ENCODE results near the gene DELE1. TPM values are rescaled to one million over a fixed set of nuclear protein-coding genes. Genes with fewer than 3 reads are reported as not detected.

Gene DELE1
- total RNA-seq: 32.8 and 52.9 TPM in 2 replicates

DNA sequence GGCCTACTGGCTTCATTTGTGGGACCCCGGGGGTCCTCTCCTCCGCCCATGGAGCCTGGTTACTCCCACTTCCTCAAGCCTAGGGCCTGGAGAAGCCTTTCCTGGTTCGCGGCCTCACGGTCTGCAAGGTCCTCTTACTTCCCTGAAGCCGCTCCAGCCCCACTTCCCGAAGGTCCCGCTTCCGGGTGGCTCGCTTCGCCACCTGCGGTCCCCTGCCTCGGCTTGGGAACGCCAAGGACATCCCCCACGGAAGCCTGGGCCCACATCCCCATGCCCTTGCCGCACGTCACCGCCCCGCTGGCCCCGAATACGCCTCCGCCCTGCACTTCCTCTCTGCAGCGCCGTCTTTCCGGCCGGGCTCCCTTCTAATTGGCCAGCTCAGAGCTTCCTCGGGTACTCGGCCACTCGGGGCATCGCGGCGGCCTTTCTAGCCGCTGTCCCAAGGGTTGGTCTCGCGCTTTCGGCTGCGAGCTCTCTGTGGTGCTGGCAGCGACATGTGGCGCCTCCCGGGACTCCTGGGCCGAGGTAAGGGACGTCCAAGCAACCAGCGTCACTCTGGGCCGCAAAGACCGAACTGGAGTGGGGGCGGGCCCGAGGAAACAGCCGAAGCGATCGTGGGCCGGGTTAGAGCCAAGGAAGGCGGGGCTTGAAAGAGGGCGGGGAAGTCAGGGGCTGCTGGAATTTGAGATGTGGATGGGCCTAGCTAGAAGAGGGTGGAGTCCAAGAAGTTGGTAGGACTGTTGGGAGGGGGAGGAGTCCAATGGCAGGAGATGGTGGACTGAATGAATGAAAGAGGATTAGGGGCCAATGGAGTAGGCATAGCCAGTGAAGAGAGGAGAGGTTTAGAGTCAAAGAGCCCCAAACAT lies at the start of gene DELE1:
TSS of gene DELE1 (plus strand) at position 424 of the 866 bp plus-strand sequence. CDS start at position 495, 71 bp downstream.
- DNase-seq (ENCODE audit: low read depth): peak; percentile 90

DNA sequence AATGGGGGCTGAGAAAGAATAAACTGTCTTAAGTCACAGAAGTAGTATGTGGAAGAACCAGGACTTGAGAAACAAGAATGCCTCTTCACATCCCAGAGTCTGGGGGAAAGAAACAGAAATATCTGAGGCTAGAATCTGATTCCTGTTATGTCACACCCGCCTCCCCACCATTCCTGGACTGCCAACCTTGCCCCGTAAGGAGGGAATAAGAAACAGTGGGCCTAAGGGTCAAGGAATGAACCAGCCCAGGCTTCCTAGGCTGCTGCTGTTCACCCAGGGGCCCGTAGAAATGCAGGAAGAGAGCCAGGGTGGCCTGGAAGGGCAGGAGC lies 49.8 kb upstream of the DELE1 start:
- DNase-seq (ENCODE audit: low read depth): no peak

DNA sequence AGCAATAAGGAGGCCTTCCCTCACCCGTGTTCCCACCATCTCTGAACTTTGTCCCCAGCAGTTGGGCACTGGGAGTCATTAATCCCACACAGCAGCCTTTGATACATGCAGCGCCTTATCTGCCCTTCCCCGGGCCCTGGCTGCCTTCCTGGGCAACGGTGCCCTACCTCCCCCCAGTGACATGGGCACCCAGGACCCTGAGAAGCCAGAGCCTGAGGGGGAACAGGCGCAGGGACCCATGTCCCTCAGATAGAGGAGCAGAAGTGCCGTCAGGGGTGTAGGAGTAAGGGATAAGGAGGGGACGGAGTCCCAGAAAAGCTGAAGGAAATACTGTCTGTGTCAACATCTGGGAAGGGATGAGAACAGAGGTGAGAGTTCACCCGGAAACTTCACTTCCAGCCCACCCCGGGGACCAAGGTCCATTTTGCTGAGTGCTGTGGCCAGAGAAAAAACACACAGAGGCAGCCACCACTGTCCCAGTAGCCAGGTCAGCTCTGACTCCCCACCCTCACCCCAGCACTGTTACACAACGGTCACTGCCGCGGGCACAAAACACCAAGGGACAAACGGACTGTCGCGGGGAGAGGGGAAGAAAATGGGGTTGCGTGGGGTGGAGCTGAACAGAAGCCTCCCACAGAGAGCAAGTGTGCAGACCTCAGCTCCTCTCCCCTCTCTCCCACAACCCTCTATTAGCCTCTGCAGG lies 49.3 kb upstream of the DELE1 start:
- DNase-seq (ENCODE audit: low read depth): no peak

DNA sequence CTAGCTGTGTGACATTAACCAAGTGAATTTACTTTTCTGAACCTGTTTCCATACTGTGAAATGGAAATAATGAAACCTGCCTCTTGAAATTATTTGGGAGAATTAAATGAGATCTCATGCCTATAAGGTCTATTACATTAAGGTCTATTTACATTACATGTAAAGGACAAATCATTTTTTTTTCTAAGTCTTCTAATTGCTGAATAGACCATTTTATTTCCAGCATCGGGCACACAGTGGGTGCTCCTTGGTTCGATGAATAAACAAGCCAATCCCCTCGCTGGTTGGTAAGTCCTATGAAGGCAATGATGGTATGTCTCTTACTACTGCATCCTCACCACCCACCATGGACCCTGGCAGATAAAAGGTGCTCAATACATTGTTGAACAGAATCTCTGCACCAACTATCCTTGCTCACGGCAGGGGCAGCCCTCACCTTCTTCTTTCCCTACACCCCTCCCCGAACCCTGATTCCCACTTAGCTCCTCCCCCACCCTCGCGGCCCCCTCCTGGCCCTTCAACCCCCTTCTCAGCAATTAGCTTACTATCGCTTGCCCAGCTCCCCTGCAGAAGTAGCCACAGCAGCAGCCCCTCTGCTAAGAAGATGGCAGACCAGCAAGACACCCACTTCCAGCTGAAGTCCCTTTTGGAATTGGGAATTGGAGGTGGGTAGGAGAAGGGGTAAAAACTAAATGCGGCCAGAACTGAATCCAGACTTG lies 48.5 kb upstream of the DELE1 start:
- no peak for DNase-seq (ENCODE audit: low read depth)

DNA sequence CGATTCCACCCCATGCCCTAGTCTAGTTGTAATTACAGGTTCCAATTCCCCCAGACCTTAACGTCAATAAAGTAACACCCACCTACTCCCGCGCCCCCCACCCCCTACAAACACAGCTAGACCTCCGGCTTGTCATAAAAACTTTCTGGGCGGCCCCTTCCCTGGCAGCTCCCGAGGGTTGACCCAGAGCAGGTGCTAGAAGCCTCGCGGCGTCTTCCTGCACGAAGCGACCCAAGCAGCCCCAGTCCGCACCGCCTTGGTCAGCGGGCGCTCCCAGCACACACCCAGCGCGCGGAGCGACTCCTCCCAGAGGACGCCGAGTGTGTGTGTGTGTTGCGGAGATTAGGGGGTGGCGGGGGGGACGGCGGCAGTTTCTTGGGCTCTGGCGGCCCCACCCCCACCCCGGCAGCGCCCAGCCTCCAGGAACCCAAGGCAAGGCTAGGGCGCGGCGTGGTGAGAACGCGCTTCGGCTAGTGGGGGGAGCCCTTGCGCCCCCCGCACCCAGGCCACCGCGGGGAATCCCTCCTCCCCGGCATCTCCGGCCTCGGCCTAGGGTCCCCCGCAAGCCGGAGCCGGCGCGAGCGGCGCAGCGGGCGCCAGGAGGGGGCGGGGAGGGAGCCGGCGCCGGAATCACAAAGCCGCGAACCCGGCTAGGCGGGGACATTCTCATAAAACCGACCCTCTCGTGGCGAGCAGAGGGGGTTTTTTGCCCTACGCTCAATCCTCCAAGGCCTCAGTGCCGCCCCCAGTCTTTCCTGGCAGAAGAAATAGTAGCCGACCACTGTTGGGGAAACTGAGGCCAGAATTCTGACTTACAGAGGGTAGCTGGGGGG lies 47.7 kb upstream of the DELE1 start:
- DNase-seq (ENCODE audit: low read depth): no peak

DNA sequence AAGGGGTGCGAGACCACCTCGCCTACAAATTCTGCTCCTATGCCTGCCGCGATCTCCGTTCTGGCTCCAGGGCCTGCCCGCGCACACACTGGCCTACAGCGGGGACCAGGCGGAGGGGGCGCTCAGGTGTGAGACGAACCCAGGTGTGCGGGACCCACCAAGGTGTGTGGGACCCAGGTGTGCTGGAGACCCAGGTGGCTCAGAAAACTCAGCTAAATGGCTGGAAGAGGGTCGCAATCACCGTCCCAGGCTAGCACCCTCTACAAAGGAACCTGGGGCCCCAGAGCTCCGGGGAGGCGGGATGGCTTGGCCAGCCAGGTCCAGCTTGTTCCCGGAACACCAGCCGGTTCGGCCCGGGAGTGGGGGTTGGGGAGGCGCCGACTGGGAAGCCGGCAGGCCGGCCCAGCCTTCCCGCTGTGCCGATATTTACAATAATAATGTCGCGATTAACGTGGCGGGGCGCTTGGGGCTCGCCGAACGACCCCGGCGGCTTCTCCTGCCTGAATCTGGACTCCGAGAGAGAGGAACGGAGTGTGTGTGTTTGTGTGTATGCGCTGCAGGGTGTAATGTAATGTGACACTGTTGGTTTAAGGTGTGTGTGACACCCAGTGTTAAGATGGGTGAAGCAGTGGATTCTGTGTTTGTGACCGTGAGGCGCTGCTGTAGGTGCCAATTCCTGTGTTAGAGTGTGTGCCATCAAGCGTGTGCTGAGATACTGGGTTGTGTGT lies 46.9 kb upstream of the DELE1 start:
- no peak for DNase-seq (ENCODE audit: low read depth)

GRCh38 chr5:141877356-141878185 lies 46.1 kb upstream of the DELE1 start:
- DNase-seq (ENCODE audit: low read depth): no peak

DNA sequence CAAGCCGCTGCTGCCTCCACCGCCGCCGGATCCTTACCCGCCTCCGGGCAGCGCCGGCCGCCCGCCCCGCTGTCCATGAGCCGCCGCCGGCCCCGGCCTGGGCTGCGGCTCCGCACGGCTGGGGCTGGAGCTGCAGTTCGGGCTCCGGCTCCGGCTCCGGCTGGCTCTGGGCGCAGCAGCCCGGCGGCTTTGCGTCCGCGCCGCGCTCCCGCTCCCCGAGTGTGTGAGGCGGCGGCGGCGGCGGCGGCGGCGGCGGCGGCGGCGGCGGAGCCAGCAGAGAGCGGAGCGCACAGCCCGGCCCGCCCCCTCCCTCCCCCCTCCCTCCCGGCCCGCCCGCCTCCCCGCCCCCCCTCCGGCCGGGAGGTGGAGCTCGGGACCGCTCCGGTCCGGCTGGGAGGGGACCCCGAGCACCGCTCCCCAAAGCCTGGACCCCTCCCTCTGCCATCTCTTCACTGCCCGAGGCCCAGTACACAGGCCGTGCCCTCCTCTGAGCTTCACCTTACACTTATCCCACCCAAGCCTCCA lies 45.4 kb upstream of the DELE1 start, which contains the start of gene PCDH1:
TSS of gene PCDH1 (minus strand) at position 225 of the 525 bp plus-strand sequence. CDS start at position 77, 148 bp downstream.
- DNase-seq (ENCODE audit: low read depth): no peak

DNA sequence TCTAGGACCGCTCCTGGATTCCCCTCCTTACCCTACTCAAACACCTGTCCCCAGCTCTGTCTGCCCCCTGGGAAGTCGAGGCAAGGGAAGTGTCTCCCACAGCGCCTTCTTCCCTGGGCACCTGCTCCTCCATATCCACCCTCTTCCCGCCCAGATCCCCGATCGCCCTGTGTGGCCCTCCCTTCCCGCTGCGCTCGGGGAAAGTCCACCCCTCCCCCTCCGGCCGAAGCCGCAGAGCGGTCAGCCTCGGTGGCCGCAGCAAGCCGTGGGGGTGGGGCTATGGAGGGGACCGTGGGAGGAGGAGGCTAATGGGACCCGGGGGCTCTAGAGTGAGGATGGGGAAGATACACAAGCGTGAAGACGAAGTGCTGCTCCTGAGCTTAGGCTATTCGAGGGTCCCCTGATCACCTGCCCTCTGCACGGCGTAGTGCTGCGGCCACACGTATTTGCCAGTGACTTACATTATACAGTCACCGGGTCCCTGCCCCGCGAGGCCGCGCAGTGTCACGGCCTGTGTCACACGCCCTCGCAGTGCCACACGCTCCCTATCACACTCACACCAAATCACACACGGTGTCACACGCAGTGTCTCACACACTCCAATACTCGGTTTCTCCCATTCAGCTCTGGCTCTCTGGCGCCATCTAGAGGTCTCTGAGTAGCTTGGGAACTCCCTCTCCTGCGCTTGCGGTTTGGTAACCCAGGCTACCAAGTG lies 44.8 kb upstream of the DELE1 start:
- peak; percentile 89 for DNase-seq (ENCODE audit: low read depth)

DNA sequence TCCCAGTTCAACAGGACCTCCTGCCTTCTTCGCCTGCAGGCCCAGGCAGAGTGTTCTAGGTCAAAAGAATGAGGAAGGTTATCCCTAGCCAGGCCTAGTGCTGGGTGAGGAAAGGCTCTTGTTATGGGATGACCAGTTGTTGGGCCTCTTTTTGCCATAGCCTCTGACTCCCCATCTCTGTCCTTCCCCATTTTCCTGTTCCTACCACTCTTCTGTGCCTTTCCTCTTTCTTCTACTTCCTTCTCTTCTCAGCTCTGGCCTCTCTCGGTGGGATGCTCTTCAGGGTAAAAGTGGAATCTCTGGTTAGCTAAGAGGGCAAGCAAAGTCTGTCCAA lies 44.3 kb upstream of the DELE1 start:
- DNase-seq (ENCODE audit: low read depth): no peak

DNA sequence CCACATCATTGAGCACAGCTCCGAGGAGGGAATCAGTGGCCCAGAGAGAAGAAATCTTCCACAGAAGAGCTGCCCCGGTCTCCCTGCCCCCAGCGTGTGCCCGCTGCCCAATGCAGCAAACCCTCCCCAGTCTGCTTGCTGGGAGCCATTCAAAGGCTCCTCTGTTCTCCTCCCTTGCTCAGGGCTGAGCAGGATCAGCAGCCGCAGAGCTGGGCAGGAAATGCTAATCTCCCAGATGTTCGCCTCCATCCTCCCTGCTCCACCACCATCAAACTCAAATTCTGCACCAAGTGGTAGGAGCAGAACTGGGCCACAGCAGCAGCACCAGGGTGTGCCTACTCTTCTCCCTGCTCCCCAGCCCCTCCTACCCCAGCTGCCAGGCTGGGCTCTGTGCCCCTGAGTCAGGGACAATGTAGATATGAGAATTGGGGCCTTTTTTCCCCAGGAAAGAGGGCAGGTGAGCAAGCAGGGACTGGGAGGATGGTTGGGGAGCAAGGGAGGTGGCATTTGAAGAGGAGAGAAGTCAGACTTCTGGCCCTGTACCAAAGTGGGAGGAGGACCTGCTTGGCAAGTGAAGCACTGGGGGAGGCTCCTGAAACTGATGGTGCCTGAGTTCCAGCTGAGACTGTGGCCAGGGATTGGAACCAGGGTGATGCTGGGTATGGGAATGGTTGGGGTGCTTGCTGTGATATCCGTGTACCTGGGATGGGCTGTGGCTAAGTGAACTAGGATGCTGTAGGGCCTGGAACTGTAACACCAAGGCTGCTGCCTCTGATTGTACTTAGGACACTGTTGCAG lies 43.5 kb upstream of the DELE1 start:
- no peak for DNase-seq (ENCODE audit: low read depth)

GRCh38 chr5:141880961-141881801 lies 42.5 kb upstream of the DELE1 start:
- no peak for DNase-seq (ENCODE audit: low read depth)

DNA sequence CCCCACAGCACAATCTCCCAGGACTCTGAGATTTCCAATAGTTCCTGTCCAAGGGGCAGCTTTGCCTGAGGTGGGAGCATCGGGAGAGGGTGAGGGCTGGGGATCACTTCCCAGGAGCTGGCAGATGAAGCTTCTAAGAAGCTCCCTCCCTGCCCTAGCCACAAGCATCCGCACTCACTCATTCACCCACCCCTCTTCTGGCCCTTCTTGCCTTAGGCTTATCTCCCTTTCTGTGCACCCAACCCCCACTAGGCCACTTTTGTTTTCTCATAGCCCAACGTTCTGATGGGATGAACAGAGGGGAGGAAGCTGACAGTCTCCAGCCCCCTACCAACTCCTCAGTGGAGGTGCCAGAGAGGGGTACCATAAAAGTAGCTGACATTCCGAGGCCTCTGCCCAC lies 41.8 kb upstream of the DELE1 start:
- no peak for DNase-seq (ENCODE audit: low read depth)

- DNase-seq (ENCODE audit: low read depth): no peak
Observed at GRCh38 chr5:141882594-141883183, 41.0 kb upstream of the DELE1 start.

DNA sequence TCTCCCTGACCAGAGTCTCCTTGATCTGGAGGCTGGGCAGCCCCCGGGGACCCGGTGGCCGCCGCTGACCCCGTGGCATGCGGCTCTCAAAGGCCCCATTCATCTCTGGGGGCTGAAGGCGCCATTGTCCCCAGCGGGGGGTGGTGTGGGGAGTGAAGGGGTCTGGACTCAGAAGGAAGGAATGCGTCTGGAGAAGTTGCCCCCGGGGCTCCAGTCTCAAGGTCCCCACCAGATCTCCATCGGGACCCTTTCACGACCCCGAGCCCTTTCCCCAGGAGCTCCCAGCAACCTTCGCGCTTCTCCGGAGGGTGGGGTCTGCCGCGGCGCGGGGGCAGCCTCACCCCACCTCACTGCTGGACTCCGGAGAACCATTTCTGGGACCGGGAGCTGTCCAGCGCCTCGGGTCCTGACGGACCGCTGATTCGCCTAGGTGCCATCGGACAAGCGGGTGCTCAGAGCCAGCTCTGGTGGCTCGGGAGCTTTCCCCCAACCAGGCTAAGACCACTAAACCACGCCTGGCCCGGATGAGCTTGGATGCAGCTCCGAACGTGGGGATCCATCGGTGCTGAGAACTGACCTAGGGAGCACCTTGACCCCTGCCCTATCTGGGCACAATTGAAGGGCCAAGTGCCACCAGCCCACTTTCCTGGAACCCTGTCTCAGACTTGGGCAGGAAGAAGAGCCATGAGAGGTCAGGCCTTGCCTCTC lies 40.3 kb upstream of the DELE1 start:
- DNase-seq (ENCODE audit: low read depth): no peak

DNA sequence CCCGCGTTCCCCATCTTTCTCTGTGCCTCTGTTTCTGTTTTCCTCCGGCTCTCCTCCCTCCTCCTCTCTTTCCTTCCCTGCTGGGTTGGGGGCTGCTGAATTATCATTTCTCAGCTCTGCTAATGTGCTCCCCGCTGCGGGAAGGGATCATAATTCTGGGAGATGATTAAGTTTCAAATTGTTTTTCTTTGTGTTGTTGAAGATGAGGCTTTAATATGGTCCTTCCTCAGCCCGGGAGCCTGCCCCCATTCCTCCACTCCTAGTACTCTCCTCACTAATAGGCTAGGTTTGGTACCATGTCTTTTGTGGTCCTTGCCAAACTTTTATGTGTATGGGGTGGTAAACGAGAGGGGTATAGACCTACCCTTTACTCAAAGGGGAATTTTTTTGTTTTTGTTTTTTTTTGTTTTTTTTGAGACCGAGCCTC lies 39.8 kb upstream of the DELE1 start:
- DNase-seq (ENCODE audit: low read depth): no peak

All from renal cortical epithelial cell (primary cell).